Suprapubic skin (tissue), 4 donors: ENCODE results near the gene CHTF18. TPM values are rescaled to one million over a fixed set of nuclear protein-coding genes. Genes with fewer than 3 reads are reported as not detected.

ENCODE experiments used
- DNase-seq, 2 donors: peaks; one replicate each; pipeline ENCODE4 v3.0.0-alpha.2; 2019; ENCODE audit warnings: low spot score in 2 of 2
- H3K27ac ChIP-seq: fragments of 200-600 bp; sonication (generic); one replicate; pipeline ENCODE4 v1.5.1; 2019
- H3K27me3 ChIP-seq: fragments of 200-600 bp; sonication (generic); one replicate; pipeline ENCODE4 v1.5.1; 2019
- H3K36me3 ChIP-seq: fragments of 200-600 bp; sonication (generic); one replicate; pipeline ENCODE4 v1.5.1; 2019
- H3K4me1 ChIP-seq: fragments of 200-600 bp; sonication (generic); one replicate; pipeline ENCODE4 v1.5.1; 2019
- H3K4me3 ChIP-seq: fragments of 200-600 bp; sonication (generic); one replicate; pipeline ENCODE4 v1.5.1; 2019; ENCODE audit warnings: mild to moderate bottlenecking
- H3K9me3 ChIP-seq: fragments of 200-600 bp; sonication (generic); one replicate; pipeline ENCODE4 v1.5.1; 2019
- CTCF ChIP-seq, 2 donors: fragments of 200-600 bp in 1 of 2; fragments of 450-650 bp in 1 of 2; sonication (generic) in 1 of 2; IDR thresholded peaks; one replicate each; pipeline ENCODE4 v1.5.1; 2016 to 2019; ENCODE audit warnings: antibody characterized with exemption in 2 of 2, mild to moderate bottlenecking in 1 of 2, moderate library complexity in 1 of 2
- EP300 ChIP-seq: sonication (generic); formaldehyde crosslinking; IDR thresholded peaks from one replicate; pipeline ENCODE4 v1.6.1; 2017; ENCODE audit warnings: antibody characterized with exemption
- POLR2A ChIP-seq, 2 donors: fragments of 450-650 bp; IDR thresholded peaks; one replicate each; pipeline ENCODE4 v1.6.1; 2017; ENCODE audit warnings: antibody characterized with exemption in 2 of 2, mild to moderate bottlenecking in 2 of 2, moderate library complexity in 2 of 2
- POLR2AphosphoS5 ChIP-seq, 3 donors: sonication (generic); formaldehyde crosslinking; IDR thresholded peaks; one replicate each; pipeline ENCODE4 v1.6.1; 2017; ENCODE audit warnings: antibody characterized with exemption in 3 of 3
- WGBS: methylation state at CpG from one replicate; pipeline ENCODE4 v1.1.5; 2018; 5-methylcytosine and 5-hydroxymethylcytosine counted together
- total RNA-seq, 4 donors: library from RNA; depleted of rRNA; stranded (reverse); fragments of >200 nt; gene quantifications; one replicate each; pipeline ENCODE4 v1.1.0, GENCODE V29; 2016

Gene CHTF18
- total RNA-seq, 4 donors from 2014 or later = 12.6 to 22.3 (median 17.3) TPM

GRCh38 chr16:807347-808084 lies 19.1 kb downstream of the CHTF18 start:
- Histone ChIP-seq H3K27me3 (peaks cover 28% of the 10 kb centered on the region), H3K9me3 (no peaks in the 10 kb centered on the region), H3K27ac (peak overlapping the region; percentile 83), H3K4me3 (peak overlapping the region; percentile 65), H3K36me3 (no peaks in the 10 kb centered on the region), H3K4me1 (peaks cover 2% of the 10 kb centered on the region)
- TF ChIP-seq EP300 (no peak), POLR2AphosphoS5 (IDR thresholded peaks at IDR 0.05) (peak; percentile 42 to 81 (median 72)), CTCF (IDR thresholded peaks at IDR 0.05) (no peak), POLR2A (IDR thresholded peaks at IDR 0.05) (peak; percentile 40 to 83)
- peak; percentile 94 to 96 for DNase-seq
- WGBS = 0% methylated on average over 23 of the region's 80 CpGs

GRCh38 chr16:808085-808386 lies 19.6 kb downstream of the CHTF18 start:
- no peak overlapping the region for H3K27ac ChIP-seq
- H3K9me3 ChIP-seq = no peaks in the 10 kb centered on the region
- no peaks in the 10 kb centered on the region for H3K36me3 ChIP-seq
- H3K4me3 ChIP-seq = peak overlapping the region; percentile 65
- DNase-seq = no peak
- TF ChIP-seq EP300 (no peak), POLR2A (IDR thresholded peaks at IDR 0.05) (no peak), CTCF (IDR thresholded peaks at IDR 0.05) (no peak), POLR2AphosphoS5 (IDR thresholded peaks at IDR 0.05) (no peak)
- H3K27me3 ChIP-seq = peaks cover 28% of the 10 kb centered on the region
- WGBS = 4% methylated on average over 19 of the region's 19 CpGs
- H3K4me1 ChIP-seq = peaks cover 2% of the 10 kb centered on the region

GRCh38 chr16:813204-813915 lies 24.9 kb downstream of the CHTF18 start:
- Histone ChIP-seq H3K36me3 (no peaks in the 10 kb centered on the region), H3K27ac (no peak overlapping the region), H3K4me3 (peak overlapping the region; percentile 24), H3K27me3 (peaks cover 66% of the 10 kb centered on the region), H3K4me1 (peaks cover 7% of the 10 kb centered on the region), H3K9me3 (no peaks in the 10 kb centered on the region)
- DNase-seq = no peak
- peak; percentile 10 to 59 for TF ChIP-seq CTCF (IDR thresholded peaks at IDR 0.05)
- TF ChIP-seq POLR2AphosphoS5 (IDR thresholded peaks at IDR 0.05) = no peak
- WGBS = 0% methylated on average over 8 of the region's 67 CpGs

GRCh38 chr16:813916-814412 lies 25.5 kb downstream of the CHTF18 start:
- H3K27ac ChIP-seq = no peak overlapping the region
- whole genome bisulfite sequencing = 51% methylated on average over 21 of the region's 22 CpGs
- no peak for TF ChIP-seq POLR2AphosphoS5 (IDR thresholded peaks at IDR 0.05)
- TF ChIP-seq POLR2A (IDR thresholded peaks at IDR 0.05) = no peak
- TF ChIP-seq EP300 = no peak
- no peak for TF ChIP-seq CTCF (IDR thresholded peaks at IDR 0.05)
- no peaks in the 10 kb centered on the region for H3K36me3 ChIP-seq
- H3K4me3 ChIP-seq = peak overlapping the region; percentile 24
- H3K9me3 ChIP-seq = no peaks in the 10 kb centered on the region
- H3K27me3 ChIP-seq = peaks cover 68% of the 10 kb centered on the region
- DNase-seq = no peak
- H3K4me1 ChIP-seq = peaks cover 7% of the 10 kb centered on the region

- no peak for DNase-seq
- Histone ChIP-seq H3K27me3 (peaks cover 77% of the 10 kb centered on the region), H3K36me3 (no peaks in the 10 kb centered on the region), H3K27ac (no peak overlapping the region), H3K4me1 (peaks cover 7% of the 10 kb centered on the region), H3K9me3 (no peaks in the 10 kb centered on the region), H3K4me3 (no peak overlapping the region)
- TF ChIP-seq CTCF (IDR thresholded peaks at IDR 0.05) (no peak), POLR2AphosphoS5 (IDR thresholded peaks at IDR 0.05) (no peak), EP300 (no peak), POLR2A (IDR thresholded peaks at IDR 0.05) (no peak)
- 78% methylated on average over 9 of the region's 9 CpGs for WGBS
Observed at GRCh38 chr16:814974-815373, 26.6 kb downstream of the CHTF18 start.
